GM21526 (cell line): ENCODE results near the gene TAP1.
"Not testable (repeated sequence)": the region's sequence is repeated elsewhere in the genome, so short reads cannot be mapped to it uniquely, and the experiment has no call there.

Source experiments
- ATAC-seq: cut with Tn5 transposase; IDR thresholded peaks from one replicate; pipeline ENCODE4 v1.9.1; 2021; ENCODE audit warnings: moderate library complexity; ENCODE audit not compliant: unreplicated experiment, low FRiP score

Gene TAP1, protein sequence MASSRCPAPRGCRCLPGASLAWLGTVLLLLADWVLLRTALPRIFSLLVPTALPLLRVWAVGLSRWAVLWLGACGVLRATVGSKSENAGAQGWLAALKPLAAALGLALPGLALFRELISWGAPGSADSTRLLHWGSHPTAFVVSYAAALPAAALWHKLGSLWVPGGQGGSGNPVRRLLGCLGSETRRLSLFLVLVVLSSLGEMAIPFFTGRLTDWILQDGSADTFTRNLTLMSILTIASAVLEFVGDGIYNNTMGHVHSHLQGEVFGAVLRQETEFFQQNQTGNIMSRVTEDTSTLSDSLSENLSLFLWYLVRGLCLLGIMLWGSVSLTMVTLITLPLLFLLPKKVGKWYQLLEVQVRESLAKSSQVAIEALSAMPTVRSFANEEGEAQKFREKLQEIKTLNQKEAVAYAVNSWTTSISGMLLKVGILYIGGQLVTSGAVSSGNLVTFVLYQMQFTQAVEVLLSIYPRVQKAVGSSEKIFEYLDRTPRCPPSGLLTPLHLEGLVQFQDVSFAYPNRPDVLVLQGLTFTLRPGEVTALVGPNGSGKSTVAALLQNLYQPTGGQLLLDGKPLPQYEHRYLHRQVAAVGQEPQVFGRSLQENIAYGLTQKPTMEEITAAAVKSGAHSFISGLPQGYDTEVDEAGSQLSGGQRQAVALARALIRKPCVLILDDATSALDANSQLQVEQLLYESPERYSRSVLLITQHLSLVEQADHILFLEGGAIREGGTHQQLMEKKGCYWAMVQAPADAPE

DNA sequence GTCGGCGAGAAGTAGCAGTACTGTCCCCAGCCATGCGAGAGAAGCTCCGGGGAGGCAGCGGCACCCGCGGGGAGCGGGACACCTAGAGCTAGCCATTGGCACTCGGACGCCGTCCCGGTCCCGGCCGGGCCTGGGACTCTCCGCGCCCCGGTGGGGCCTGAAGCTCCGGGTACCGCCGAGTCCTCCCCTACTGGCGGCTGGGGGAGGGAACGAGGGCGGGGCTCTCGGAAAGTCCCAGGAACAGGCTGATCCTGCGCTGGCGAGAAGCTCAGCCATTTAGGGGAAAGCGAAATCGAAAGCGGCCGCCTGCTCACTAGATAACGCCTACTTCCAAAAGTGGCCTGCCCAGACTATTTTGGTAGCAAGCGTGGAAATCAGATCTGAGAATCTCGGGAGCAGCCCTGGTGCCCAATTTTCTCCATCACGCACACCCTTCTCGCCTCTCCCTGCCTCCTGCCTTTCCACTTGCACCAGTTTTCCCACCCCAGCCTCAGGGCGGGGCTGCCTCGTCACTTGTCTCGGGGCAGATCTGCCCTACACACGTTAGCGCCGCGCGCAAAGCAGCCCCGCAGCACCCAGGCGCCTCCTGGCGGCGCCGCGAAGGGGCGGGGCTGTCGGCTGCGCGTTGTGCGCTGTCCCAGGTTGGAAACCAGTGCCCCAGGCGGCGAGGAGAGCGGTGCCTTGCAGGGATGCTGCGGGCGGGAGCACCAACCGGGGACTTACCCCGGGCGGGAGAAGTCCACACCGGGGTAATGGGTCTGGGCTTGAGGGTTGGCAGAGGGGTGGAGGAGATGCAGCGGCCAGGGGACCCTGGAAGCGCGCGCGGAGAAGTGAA lies at the start of gene TAP1, which contains the start of gene PSMB9:
Gene TAP1, minus strand, starts transcription at position 164 of the 835 bp plus-strand sequence. Its CDS starts 68 bp downstream, at position 96.
Gene PSMB9, plus strand, starts transcription at position 652 of the 835 bp plus-strand sequence. Its CDS starts 38 bp downstream, at position 690.
- ATAC-seq, result peak; percentile 70

DNA sequence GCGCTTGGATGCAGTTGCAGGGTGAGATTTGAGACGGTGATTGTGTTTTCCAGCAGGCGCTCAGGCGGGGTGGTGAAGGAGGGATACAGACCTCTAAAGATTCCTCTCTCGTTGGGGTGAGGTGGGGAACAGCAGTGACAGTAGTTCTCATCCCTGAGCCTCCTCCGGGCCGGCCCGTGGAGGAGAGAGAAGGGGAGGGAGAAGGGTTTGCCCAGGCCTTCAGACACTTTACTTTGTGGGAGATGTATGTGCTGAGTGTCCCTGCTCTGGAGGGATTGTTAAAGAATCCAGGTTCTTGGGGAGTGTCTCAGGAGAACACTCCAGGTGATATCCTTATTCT lies 41.5 kb upstream of the TAP1 start:
- peak; percentile 14 for ATAC-seq

- ATAC-seq, result peak; percentile 88
These were observed 40.8 kb upstream of the TAP1 start for GRCh38 chr6:32894085-32895005.

GRCh38 chr6:32890831-32891230 lies 37.3 kb upstream of the TAP1 start:
- ATAC-seq, result no peak

GRCh38 chr6:32889533-32889932 lies 36.0 kb upstream of the TAP1 start:
- no peak for ATAC-seq

DNA sequence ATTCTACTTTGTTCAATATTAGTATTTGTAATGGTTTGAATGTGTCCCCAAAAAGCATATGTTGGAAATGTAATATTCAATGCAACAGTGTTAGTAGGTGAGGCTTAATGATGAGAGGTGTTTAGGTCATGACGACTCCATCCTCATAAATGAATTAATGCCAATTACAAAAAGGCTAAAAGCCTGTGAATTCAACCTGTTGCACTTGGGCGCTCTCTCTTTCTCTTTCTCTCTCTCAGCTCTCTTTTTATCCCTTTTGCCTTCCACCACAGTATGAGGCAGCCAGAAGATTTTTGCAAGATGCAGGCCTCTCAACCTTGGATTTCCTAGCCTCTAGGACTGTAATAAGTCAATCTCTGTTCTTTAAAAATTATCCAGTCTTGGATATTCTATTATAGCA lies 35.1 kb upstream of the TAP1 start:
- no peak for ATAC-seq

DNA sequence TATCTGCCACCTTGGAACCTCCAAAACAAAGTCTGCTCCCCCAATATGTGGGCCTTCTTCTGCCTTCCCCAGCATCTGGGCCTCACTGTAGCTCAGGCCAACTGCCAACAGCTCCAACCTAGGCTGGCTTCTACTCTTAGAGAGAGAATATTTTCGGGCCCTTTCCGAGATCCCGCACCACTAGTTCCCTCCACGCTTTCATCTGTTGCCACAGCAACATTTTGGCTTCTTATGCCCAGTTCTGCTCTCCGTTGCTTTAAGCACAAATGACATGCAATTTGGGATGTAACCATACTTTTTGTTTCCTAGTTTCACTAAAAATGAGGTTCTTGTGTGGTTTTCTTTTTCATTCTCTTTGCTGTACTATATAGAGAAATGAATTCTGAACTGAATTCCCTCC lies 34.1 kb upstream of the TAP1 start:
- no peak for ATAC-seq

DNA sequence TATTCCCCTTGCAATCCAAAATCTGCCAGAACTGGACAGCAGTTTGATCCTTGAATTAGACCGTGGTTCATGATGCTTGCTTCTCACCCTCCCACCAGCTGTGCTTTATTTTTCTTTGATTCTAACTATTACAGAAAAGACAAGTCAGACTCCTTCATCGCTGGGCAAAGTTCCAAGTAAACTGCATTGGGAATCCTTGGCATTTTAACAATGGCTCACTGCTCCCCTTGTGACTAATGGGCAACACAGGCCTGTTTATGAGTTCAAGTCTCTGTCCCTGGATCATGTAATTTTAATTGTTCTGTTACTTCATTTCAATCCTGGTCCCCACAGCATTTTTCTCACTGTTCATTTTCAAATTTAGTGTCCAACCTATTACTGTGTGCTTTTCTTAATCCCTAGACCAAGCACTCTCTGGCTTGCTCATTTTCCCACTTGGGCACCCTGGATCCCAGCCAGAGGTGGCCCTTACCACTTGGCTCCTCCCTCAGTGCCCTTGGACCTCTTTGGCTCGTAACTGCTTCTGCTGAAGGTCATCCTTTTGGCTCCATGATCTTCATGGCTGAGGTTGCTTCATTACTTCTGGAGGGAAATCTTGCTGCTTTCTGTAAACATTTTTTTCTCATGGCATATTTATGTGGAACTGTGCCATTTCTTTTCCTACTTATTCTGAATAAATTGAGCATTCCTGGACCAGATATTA lies 33.3 kb upstream of the TAP1 start:
- ATAC-seq, result no peak

GRCh38 chr6:32885698-32886286 lies 32.3 kb upstream of the TAP1 start:
- ATAC-seq, result no peak

GRCh38 chr6:32883789-32884188 lies 30.3 kb upstream of the TAP1 start:
- no peak for ATAC-seq

DNA sequence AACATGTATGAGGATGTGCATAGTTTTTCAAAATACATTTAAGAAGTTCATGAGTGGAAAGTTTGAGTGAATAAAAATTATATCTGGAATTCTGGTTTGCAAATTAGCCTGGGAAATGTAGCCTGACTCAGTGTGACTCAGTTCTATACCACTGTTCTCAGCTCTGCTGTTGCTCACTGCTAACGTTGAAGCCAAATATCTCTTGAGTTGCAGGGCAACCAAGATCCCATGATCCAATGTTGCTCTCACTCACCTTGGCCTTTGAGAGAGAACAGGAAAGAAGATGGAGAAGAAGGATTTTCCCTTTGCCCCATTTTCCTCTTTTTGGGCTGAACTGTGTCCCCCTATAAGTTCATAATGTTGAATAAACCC lies 29.4 kb upstream of the TAP1 start:
- no peak for ATAC-seq

DNA sequence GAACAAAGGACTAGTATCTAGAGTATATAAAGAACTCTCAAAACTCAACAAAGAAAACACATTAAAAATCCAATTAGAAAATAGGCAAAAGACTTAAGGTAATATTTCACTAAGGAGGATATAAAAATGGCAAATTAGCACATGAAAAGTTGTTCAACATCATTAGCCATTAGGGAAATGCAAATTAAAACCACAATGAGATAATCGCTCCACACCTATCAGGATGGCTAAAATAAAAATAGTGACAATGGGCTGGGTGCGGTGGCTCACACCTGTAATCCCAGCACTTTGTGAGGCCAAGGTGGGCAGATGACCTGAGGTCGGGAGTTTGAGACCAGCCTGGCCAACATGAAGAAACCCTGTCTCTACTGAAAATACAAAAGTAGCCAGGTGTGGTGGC lies 27.5 kb upstream of the TAP1 start:
- not testable (repeated sequence) for ATAC-seq

DNA sequence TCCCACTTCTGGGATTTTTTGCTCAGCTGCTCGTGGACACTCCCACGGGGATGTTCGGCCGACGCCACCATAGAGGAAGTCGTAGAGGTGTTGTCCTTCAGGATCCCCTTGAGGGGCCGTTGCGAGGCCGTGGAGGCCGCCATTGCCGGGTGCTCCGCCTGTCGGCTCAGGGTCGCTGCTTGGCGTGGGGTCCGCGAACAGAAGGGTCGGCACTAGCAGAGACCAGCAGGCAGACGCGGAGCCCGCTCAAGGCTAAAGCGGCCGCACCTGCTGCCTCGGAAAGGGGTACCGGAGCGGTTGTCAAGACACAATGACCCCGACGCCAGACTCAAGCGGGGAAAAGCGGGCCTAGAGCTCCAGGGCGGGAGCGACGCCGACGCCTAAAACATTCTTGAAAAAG lies 26.2 kb upstream of the TAP1 start:
- no peak for ATAC-seq

DNA sequence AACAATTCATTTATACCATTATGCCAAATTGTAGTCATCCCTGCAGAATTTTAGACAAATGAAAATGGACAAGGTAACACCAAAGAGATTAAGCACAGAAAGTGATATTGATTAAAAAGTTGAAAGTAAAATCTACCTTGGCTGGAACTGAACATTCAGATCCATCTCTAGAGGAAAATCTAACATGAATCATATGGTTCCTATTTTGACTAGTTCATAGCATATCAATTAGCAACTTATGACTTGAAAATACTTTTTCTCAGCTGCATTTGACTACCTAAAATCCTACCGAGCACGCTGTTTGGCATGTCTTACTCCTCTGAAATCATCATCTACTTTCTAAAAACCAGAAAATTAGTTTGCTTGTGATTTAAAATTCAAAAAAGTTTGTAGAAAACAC lies 23.1 kb upstream of the TAP1 start:
- no peak for ATAC-seq

DNA sequence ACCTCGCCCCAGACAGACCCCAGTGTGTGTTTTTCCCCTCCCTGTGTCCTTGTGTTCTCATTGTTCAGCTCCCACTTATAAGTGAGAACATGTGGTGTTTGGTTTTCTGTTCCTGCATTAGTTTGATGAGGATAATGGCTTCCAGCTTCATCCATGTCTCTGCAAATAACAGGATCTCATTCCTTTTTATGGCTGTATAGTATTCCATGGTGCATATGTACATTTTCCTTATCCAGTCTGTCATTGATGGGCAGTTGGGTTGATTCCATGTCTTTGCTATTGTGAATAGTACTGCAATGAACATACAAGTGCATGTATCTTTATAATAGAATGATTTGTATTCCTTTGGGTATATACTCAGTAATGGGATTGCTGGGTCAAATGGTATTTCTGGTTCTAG lies 20.4 kb upstream of the TAP1 start:
- not testable (repeated sequence) for ATAC-seq

- no peak for ATAC-seq
These were observed 14.8 kb upstream of the TAP1 start for GRCh38 chr6:32868257-32868788.

DNA sequence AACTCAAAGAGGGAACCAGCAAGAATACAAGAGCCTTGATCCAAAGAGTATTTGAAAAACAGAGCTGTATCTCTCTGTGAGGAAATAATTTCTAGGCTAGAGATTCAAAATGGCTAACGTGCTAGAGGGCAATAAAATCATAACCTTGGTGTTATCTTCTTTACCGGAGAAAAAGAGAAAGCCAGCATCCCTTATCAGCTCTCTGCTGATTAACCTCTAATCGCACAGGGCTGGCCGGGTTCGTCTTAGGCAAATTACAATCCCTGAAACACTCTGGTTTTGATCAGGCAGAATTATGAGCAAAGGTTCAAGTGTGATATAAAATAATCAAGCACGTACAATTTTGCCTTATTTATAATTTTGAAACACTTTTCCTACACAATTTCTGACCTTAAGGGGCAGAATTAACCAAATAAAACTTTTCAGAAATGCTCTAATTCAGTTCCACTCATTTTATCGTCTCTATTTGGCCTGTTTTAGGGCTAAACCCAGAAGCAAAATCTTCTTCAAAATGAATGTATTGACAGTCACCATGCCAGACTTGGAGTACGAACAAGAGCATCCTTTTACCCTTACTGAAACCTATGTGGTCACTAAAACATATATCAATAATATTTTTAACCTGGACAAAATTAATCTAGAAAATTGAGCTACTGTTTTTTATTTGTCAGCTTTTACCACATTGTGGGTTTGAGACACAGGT lies 14.2 kb upstream of the TAP1 start:
- ATAC-seq, result no peak

GRCh38 chr6:32867022-32867477 lies 13.5 kb upstream of the TAP1 start:
- ATAC-seq, result no peak
